ENCODE results near the gene TEX52. TPM values are rescaled to one million over a fixed set of nuclear protein-coding genes. Genes with fewer than 3 reads are reported as not detected.

The TEX52 gene
- total RNA-seq, 1 experiment from 2014 or later = not detected

DNA sequence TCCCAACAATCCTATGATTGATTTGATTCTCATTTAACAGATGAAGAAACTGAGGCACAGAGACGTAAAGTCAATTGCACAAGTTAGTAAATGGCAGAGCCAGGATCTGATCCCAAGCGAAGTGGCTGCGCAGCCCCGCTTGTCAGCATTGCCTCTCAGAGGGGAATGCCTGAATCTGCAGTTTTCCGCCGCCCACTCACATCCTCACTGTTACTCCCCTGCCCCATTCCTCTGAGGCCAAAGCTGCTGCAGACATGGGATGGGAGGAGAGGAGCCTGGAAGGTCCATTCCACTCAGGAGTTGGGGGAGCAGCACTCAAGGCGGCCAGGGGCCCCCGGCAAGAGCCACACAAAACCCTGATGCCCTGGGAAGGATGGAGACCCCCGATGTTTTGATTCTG is 23.0 kb downstream of the TEX52 start:
- no peaks in the 10 kb centered on the region for H3K27me3 ChIP-seq (ENCODE audit: insufficient read depth, low read depth)
- H3K4me1 ChIP-seq (replicated peaks; ENCODE audit: insufficient read depth) = no peaks in the 10 kb centered on the region
- no peak for DNase-seq
- no peaks in the 10 kb centered on the region for H3K9me3 ChIP-seq (ENCODE audit: insufficient read depth, low read depth)
- H3F3A ChIP-seq (ENCODE audit: insufficient read depth, low read depth) = peaks cover 6% of the 10 kb centered on the region; the same call in 1 of the 2 replicates
- TF ChIP-seq, protein P1, sequence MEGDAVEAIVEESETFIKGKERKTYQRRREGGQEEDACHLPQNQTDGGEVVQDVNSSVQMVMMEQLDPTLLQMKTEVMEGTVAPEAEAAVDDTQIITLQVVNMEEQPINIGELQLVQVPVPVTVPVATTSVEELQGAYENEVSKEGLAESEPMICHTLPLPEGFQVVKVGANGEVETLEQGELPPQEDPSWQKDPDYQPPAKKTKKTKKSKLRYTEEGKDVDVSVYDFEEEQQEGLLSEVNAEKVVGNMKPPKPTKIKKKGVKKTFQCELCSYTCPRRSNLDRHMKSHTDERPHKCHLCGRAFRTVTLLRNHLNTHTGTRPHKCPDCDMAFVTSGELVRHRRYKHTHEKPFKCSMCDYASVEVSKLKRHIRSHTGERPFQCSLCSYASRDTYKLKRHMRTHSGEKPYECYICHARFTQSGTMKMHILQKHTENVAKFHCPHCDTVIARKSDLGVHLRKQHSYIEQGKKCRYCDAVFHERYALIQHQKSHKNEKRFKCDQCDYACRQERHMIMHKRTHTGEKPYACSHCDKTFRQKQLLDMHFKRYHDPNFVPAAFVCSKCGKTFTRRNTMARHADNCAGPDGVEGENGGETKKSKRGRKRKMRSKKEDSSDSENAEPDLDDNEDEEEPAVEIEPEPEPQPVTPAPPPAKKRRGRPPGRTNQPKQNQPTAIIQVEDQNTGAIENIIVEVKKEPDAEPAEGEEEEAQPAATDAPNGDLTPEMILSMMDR (conservative IDR thresholded peaks at IDR 0.05) = no peak
- TF ChIP-seq EZH2 (IDR thresholded peaks at IDR 0.05; ENCODE audit: low read depth) = no peak
- no peaks in the 10 kb centered on the region for H4K20me1 ChIP-seq (ENCODE audit: insufficient read depth)
- no TSS peak for BruUV-seq (replicated peaks)
- ChIA-PET CTCF (no interaction called here), POLR2A (ENCODE audit: unreplicated experiment) (no interaction called here)
- H3K27ac ChIP-seq = no peak overlapping the region
- H2AFZ ChIP-seq = no peak overlapping the region
- no peaks in the 10 kb centered on the region for H3K9me2 ChIP-seq (ENCODE audit: insufficient read depth)
- H3K4me2 ChIP-seq = no peak overlapping the region
- no peak overlapping the region for H3K4me3 ChIP-seq
- intact Hi-C loops (cut with micrococcal nuclease; ENCODE audit: unreplicated experiment) = no loop called here
- H3K36me3 ChIP-seq (ENCODE audit: low read depth) = no peaks in the 10 kb centered on the region
- H3K79me2 ChIP-seq (ENCODE audit: low read depth) = no peaks in the 10 kb centered on the region

DNA sequence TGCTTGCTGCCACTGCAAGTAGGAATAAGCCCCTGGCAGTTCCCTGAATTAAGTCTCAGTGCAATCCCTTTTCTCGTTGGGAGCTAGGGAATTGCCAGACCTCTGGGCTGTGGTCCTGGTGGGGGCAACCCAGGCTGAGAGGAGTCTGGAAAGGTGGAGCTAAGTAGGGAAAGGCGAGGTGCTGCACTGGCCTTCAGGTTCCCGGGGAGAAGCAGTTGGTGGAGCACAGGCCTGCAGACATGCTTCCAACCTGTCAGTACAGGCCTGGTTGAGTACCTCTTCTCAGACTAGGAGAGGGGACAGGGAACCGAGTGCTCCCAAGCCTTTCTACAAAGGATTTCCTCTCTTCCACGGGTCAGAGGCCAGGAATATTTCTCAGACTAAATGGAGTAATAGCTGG is 23.5 kb downstream of the TEX52 start:
- Histone ChIP-seq H3K9me2 (ENCODE audit: insufficient read depth) (no peaks in the 10 kb centered on the region), H3K4me2 (no peak overlapping the region), H3K4me3 (no peak overlapping the region), H3K36me3 (ENCODE audit: low read depth) (no peaks in the 10 kb centered on the region), H3K27ac (no peak overlapping the region), H4K20me1 (ENCODE audit: insufficient read depth) (no peaks in the 10 kb centered on the region), H3F3A (ENCODE audit: insufficient read depth, low read depth) (peaks cover 6% of the 10 kb centered on the region; the same call in 1 of the 2 replicates), H3K4me1 (replicated peaks; ENCODE audit: insufficient read depth) (no peaks in the 10 kb centered on the region), H3K79me2 (ENCODE audit: low read depth) (no peaks in the 10 kb centered on the region), H3K9me3 (ENCODE audit: insufficient read depth, low read depth) (no peaks in the 10 kb centered on the region), H3K27me3 (ENCODE audit: insufficient read depth, low read depth) (no peaks in the 10 kb centered on the region), H2AFZ (no peak overlapping the region)
- no peak for DNase-seq
- TF ChIP-seq, protein P1 (conservative IDR thresholded peaks at IDR 0.05) = no peak
- TF ChIP-seq EZH2 (IDR thresholded peaks at IDR 0.05; ENCODE audit: low read depth) = no peak
- BruUV-seq (replicated peaks) = no TSS peak
- intact Hi-C loops (cut with micrococcal nuclease; ENCODE audit: unreplicated experiment) = no loop called here
- CTCF ChIA-PET = no interaction called here
- POLR2A ChIA-PET (ENCODE audit: unreplicated experiment) = no interaction called here

DNA sequence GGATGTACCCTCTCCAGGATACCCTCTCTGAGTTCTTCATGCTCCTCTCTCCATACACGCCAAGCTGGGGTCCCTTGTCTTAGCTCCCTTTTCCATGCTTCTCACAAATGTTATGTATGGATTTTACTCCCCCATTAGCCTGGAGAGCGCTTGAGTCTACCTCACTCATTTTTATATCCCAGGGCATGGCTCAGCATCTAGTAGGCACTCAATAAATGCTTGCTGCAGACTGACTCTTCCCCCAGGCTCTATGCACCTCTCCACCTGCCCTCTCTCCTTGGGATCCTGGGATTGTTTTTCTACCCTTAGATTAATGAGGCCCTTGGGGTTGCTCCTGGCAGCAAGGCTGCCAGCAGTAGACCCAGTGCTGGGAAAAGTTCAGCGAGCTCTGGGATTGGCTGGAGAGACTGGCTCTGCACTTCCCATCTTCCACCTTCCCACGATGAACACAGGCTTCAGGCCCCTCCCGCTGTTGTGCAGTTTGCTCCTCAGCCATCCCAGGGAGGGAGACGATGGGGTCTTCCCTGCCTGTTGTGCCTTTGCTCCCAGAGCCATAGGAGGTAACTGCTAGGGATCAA is 24.2 kb downstream of the TEX52 start:
- ChIA-PET POLR2A (ENCODE audit: unreplicated experiment) (no interaction called here), CTCF (no interaction called here)
- Histone ChIP-seq H3K36me3 (ENCODE audit: low read depth) (no peaks in the 10 kb centered on the region), H3K27ac (no peak overlapping the region), H4K20me1 (ENCODE audit: insufficient read depth) (no peaks in the 10 kb centered on the region), H3K27me3 (ENCODE audit: insufficient read depth, low read depth) (no peaks in the 10 kb centered on the region), H3K4me2 (no peak overlapping the region), H3K9me2 (ENCODE audit: insufficient read depth) (no peaks in the 10 kb centered on the region), H3K9me3 (ENCODE audit: insufficient read depth, low read depth) (no peaks in the 10 kb centered on the region), H3K4me1 (replicated peaks; ENCODE audit: insufficient read depth) (no peaks in the 10 kb centered on the region), H2AFZ (no peak overlapping the region), H3F3A (ENCODE audit: insufficient read depth, low read depth) (peaks cover 6% of the 10 kb centered on the region; the same call in 1 of the 2 replicates), H3K4me3 (no peak overlapping the region), H3K79me2 (ENCODE audit: low read depth) (no peaks in the 10 kb centered on the region)
- no peak for DNase-seq
- no TSS peak for BruUV-seq (replicated peaks)
- TF ChIP-seq EZH2 (IDR thresholded peaks at IDR 0.05; ENCODE audit: low read depth) = no peak
- intact Hi-C loops (cut with micrococcal nuclease; ENCODE audit: unreplicated experiment) = no loop called here

DNA sequence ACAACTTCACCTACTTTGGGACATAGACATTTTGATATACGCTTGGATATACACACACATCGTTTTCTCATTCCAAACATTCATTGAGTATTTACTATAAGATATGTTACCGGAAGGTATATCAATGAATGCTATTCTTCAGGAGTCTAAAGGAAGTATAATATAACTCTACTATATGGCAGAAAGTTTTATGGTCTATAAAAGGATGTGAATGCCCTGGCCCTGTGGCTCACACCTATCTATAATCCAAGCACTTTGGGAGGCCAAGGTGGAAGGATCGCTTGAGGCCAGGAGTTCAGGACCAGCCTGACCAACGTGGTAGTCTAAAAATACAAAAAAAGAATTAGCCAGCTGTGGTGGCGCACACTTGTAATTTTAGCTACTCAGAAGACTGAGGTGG is 27.6 kb downstream of the TEX52 start:
- POLR2A ChIA-PET (ENCODE audit: unreplicated experiment) = no interaction called here
- Histone ChIP-seq H3K27ac (no peak overlapping the region), H3K79me2 (ENCODE audit: low read depth) (no peaks in the 10 kb centered on the region), H4K20me1 (ENCODE audit: insufficient read depth) (no peaks in the 10 kb centered on the region), H3F3A (ENCODE audit: insufficient read depth, low read depth) (no peaks in the 10 kb centered on the region), H3K36me3 (ENCODE audit: low read depth) (no peaks in the 10 kb centered on the region), H3K4me3 (no peak overlapping the region), H3K9me3 (ENCODE audit: insufficient read depth, low read depth) (no peaks in the 10 kb centered on the region), H2AFZ (no peak overlapping the region), H3K27me3 (ENCODE audit: insufficient read depth, low read depth) (no peaks in the 10 kb centered on the region), H3K4me1 (replicated peaks; ENCODE audit: insufficient read depth) (no peaks in the 10 kb centered on the region), H3K4me2 (no peak overlapping the region), H3K9me2 (ENCODE audit: insufficient read depth) (no peaks in the 10 kb centered on the region)
- intact Hi-C loops (cut with micrococcal nuclease; ENCODE audit: unreplicated experiment) = no loop called here
- DNase-seq = no peak
- CTCF ChIA-PET = no interaction called here
- no peak for TF ChIP-seq EZH2 (IDR thresholded peaks at IDR 0.05; ENCODE audit: low read depth)
- TF ChIP-seq, protein P1 (conservative IDR thresholded peaks at IDR 0.05) = no peak
- no TSS peak for BruUV-seq (replicated peaks)
